Effector memory CD8-positive, alpha-beta T cell (primary cell): ENCODE results near the gene GRID2.

Experiments
- ATAC-seq: fragments of 150-1000 bp; cut with Tn5 transposase; replicated peaks from 2 replicates; pipeline ENCODE4 v1.10.0; 2021; ENCODE audit warnings: mild to moderate bottlenecking, moderate library complexity
- DNase-seq, 3 experiments: peaks; one replicate each; pipeline ENCODE4 v3.0.0; 2021
- H3K27ac Mint-ChIP-seq, 2 donors: one replicate each; pipeline ENCODE4 v1.8.0; 2022; ENCODE audit warnings: mild to moderate bottlenecking in 2 of 2, mixed read lengths in 2 of 2, moderate library complexity in 2 of 2
- H3K27me3 Mint-ChIP-seq, 2 donors: one replicate each; pipeline ENCODE4 v1.8.0; 2022; ENCODE audit warnings: mixed read lengths in 2 of 2
- H3K36me3 Mint-ChIP-seq: one replicate; pipeline ENCODE4 v1.8.0; 2022; ENCODE audit warnings: mild to moderate bottlenecking, moderate library complexity, mixed read lengths; ENCODE audit not compliant: insufficient read depth
- H3K4me1 Mint-ChIP-seq, 2 donors: one replicate each; pipeline ENCODE4 v1.8.0; 2022; ENCODE audit warnings: low read depth in 2 of 2, mixed read lengths in 2 of 2
- H3K4me3 Mint-ChIP-seq, 2 donors: one replicate each; pipeline ENCODE4 v1.8.0; 2022; ENCODE audit warnings: mild to moderate bottlenecking in 2 of 2, mixed read lengths in 2 of 2, moderate library complexity in 2 of 2
- H3K9me3 Mint-ChIP-seq, 2 donors: one replicate each; pipeline ENCODE4 v1.8.0; 2022; ENCODE audit warnings: mixed read lengths in 2 of 2

Gene GRID2

DNA sequence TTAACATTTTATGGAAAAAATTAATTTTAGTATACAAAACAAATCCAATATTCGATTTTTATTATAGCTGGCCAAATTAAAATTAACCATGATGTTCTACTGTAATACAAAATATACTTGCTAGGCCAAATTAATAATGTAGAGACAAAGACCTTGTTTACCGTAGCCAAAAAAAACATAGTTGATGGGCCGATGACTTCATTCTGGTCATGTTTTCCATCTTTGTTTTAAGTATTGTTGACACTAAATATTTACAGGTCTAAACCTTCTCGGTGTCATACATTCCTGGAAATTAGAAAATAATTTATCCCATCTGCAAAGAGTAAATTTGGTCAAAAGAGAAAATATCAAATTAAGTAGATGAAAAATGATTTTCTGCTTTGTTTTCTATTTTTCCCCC lies 698.5 kb downstream of the GRID2 start:
- H3K4me1 Mint-ChIP-seq = no peaks in the 10 kb centered on the region
- ATAC-seq = no peak
- H3K4me3 Mint-ChIP-seq = no peak overlapping the region
- H3K9me3 Mint-ChIP-seq = peaks cover 2 to 8% of the 10 kb centered on the region in 2 donors
- H3K27me3 Mint-ChIP-seq = no peaks in the 10 kb centered on the region
- DNase-seq = no peak
- H3K36me3 Mint-ChIP-seq = no peaks in the 10 kb centered on the region
- no peak overlapping the region for H3K27ac Mint-ChIP-seq

DNA sequence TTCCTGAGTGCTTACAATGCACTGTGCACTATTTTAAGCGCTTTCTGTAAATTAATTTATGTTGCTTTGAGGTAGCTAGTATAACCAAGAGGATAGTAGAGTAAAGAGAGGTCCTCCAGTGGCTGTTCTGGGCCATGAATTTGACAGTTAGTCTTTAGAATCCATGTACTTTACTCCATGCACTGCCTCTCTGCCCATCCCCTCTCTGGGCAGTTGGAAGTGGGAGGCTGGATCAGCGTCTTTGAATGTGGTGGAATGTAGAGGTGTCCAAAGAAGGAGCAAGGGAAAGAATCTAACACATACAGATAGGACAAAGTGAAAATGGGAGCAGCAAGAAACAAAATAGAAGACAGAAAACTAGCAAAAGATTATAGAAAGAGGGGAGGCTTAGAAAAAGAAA lies 712.6 kb downstream of the GRID2 start:
- no peak overlapping the region for H3K27ac Mint-ChIP-seq
- no peaks in the 10 kb centered on the region for H3K36me3 Mint-ChIP-seq
- no peak overlapping the region for H3K4me3 Mint-ChIP-seq
- H3K27me3 Mint-ChIP-seq = no peaks in the 10 kb centered on the region
- H3K4me1 Mint-ChIP-seq = no peaks in the 10 kb centered on the region
- no peak for DNase-seq
- peaks cover 13% of the 10 kb centered on the region in 2 donors for H3K9me3 Mint-ChIP-seq
- no peak for ATAC-seq

DNA sequence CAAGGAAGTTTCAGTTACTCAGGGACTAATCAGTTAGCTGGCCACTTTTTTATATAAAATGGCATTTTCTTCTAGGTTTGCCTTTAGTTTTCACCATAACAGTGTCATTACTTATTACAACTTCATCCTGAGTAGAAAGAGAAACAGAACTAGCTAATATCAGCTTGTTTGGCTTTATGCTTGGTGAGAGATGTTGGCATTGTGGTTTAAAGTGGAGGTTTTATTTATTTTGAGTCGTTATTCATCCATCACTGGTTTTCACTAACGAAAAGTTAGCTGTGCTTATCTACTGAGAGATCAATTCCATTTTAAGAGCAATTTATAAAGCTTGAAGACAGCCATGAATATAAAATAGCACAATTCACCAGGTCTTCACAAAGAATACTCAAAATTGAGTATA lies 714.5 kb downstream of the GRID2 start:
- Mint-ChIP-seq H3K4me1 (no peaks in the 10 kb centered on the region), H3K4me3 (no peak overlapping the region), H3K36me3 (no peaks in the 10 kb centered on the region), H3K27ac (no peak overlapping the region), H3K9me3 (peaks cover 11 to 13% of the 10 kb centered on the region in 2 donors), H3K27me3 (no peaks in the 10 kb centered on the region)
- DNase-seq (no peak), ATAC-seq (no peak)

DNA sequence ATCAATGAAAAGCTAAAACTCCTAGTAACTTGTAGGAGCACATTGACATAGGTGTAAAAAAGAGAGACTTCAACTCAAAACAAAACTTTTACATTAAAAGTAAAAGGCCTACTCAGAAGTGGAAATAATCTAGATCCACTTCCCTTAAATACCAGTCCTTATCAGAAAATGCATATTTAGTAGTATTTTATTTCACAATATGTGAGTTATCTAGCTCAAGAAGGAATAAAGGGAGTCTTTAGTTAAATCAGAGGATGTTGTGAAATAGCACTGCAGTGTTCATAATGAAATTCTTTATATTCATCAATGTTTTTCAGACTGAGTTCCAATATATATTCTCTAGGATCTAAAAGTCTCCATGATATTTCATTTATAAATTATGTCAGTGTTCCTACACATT lies 715.0 kb downstream of the GRID2 start:
- Mint-ChIP-seq H3K27me3 (no peaks in the 10 kb centered on the region), H3K4me1 (no peaks in the 10 kb centered on the region), H3K36me3 (no peaks in the 10 kb centered on the region), H3K9me3 (peaks cover 11 to 13% of the 10 kb centered on the region in 2 donors), H3K4me3 (no peak overlapping the region), H3K27ac (no peak overlapping the region)
- DNase-seq = no peak
- ATAC-seq = no peak

- no peak for DNase-seq
- no peaks in the 10 kb centered on the region for H3K36me3 Mint-ChIP-seq
- H3K27ac Mint-ChIP-seq = no peak overlapping the region
- no peaks in the 10 kb centered on the region for H3K27me3 Mint-ChIP-seq
- no peak overlapping the region for H3K4me3 Mint-ChIP-seq
- no peaks in the 10 kb centered on the region for H3K4me1 Mint-ChIP-seq
- peaks cover 7 to 9% of the 10 kb centered on the region in 2 donors for H3K9me3 Mint-ChIP-seq
- no peak for ATAC-seq
These were observed 726.0 kb downstream of the GRID2 start for GRCh38 chr4:93029769-93030168.

GRCh38 chr4:93030670-93031069 lies 726.9 kb downstream of the GRID2 start:
- Mint-ChIP-seq H3K27ac (no peak overlapping the region), H3K4me1 (no peaks in the 10 kb centered on the region), H3K27me3 (no peaks in the 10 kb centered on the region), H3K4me3 (no peak overlapping the region), H3K9me3 (peaks cover 4 to 6% of the 10 kb centered on the region in 2 donors), H3K36me3 (no peaks in the 10 kb centered on the region)
- no peak for ATAC-seq
- no peak for DNase-seq

- H3K9me3 Mint-ChIP-seq = peaks cover 4 to 6% of the 10 kb centered on the region in 2 donors
- no peaks in the 10 kb centered on the region for H3K36me3 Mint-ChIP-seq
- no peak overlapping the region for H3K27ac Mint-ChIP-seq
- no peaks in the 10 kb centered on the region for H3K4me1 Mint-ChIP-seq
- DNase-seq = no peak
- ATAC-seq = no peak
- no peaks in the 10 kb centered on the region for H3K27me3 Mint-ChIP-seq
- H3K4me3 Mint-ChIP-seq = no peak overlapping the region
These were observed 727.8 kb downstream of the GRID2 start for GRCh38 chr4:93031431-93032098.

GRCh38 chr4:93042746-93043145 lies 739.0 kb downstream of the GRID2 start:
- Mint-ChIP-seq H3K36me3 (no peaks in the 10 kb centered on the region), H3K27ac (no peak overlapping the region), H3K4me3 (no peak overlapping the region), H3K9me3 (peaks cover 4 to 12% of the 10 kb centered on the region in 2 donors), H3K27me3 (no peaks in the 10 kb centered on the region), H3K4me1 (no peaks in the 10 kb centered on the region)
- ATAC-seq (no peak), DNase-seq (no peak)

DNA sequence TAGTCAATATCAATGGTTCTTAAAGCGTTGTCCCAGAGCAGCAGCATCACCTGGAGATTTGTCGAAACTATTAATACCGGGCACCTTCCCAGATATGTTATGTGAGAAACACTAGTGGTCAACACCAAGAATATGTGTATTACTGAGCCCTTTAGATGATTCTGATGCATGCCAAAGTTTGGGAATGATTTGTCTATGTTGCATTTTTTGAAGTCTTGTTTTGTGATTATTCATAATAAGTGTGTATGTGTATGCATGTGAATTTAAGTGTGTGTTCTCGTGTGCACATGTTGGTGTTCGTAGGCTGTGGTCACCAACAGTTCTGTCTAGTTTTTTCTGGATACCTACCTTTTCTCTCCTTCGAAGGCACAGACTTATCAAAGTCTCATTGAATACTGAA lies 749.4 kb downstream of the GRID2 start:
- Mint-ChIP-seq H3K4me1 (no peaks in the 10 kb centered on the region), H3K27ac (no peak overlapping the region), H3K27me3 (no peaks in the 10 kb centered on the region), H3K36me3 (no peaks in the 10 kb centered on the region), H3K9me3 (peaks cover 0 to 10% of the 10 kb centered on the region in 2 donors), H3K4me3 (no peak overlapping the region)
- no peak for ATAC-seq
- no peak for DNase-seq

DNA sequence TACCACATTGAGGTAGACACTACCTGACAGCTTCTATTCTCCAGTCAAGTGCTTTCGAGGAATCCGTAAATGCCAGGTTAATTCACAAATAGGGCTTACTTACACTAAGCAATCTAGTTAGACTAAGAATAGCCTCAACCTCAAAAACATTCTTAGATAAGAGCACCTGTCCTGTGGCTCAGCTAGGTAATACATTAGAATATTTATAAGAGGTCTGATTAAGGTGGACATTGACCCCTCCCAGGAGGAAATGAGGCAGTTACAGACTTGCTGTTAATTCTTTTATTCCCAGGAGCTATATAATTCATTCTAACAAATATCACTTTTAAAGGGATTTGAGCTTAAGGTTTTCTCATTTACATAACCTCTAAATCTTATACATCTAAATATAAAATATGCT lies 758.1 kb downstream of the GRID2 start:
- DNase-seq = no peak
- H3K27ac Mint-ChIP-seq = no peak overlapping the region
- H3K4me3 Mint-ChIP-seq = no peak overlapping the region
- peaks cover 4 to 7% of the 10 kb centered on the region in 2 donors for H3K9me3 Mint-ChIP-seq
- no peaks in the 10 kb centered on the region for H3K36me3 Mint-ChIP-seq
- H3K4me1 Mint-ChIP-seq = no peaks in the 10 kb centered on the region
- H3K27me3 Mint-ChIP-seq = no peaks in the 10 kb centered on the region
- no peak for ATAC-seq

DNA sequence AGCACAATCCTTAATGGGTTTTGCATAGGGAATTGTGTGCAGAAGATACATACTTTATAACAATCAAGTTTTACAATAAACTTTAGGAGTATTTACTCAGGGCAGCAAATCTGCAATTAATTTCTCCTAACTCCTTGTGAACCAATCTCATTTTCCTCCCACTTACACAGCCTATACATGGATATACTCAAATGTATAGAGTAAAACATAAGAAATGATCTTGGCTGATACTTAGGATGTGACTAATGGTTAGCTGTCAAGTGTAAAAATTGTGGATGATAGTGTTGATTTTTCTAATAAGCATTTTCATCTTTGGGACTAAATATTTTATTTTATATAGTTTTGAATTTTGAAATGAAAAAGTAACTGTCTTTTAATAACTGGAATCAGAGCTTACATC lies 759.6 kb downstream of the GRID2 start:
- Mint-ChIP-seq H3K4me1 (no peaks in the 10 kb centered on the region), H3K27ac (no peak overlapping the region), H3K27me3 (no peaks in the 10 kb centered on the region), H3K4me3 (no peak overlapping the region), H3K36me3 (no peaks in the 10 kb centered on the region), H3K9me3 (peaks cover 2 to 7% of the 10 kb centered on the region in 2 donors)
- DNase-seq (no peak), ATAC-seq (no peak)

GRCh38 chr4:93065790-93066189 lies 762.0 kb downstream of the GRID2 start:
- Mint-ChIP-seq H3K4me3 (no peak overlapping the region), H3K9me3 (peaks cover 2 to 7% of the 10 kb centered on the region in 2 donors), H3K4me1 (no peaks in the 10 kb centered on the region), H3K27me3 (no peaks in the 10 kb centered on the region), H3K36me3 (no peaks in the 10 kb centered on the region), H3K27ac (no peak overlapping the region)
- no peak for DNase-seq
- ATAC-seq = no peak

- DNase-seq (no peak), ATAC-seq (no peak)
- no peak overlapping the region for H3K4me3 Mint-ChIP-seq
- peaks cover 3 to 7% of the 10 kb centered on the region in 2 donors for H3K9me3 Mint-ChIP-seq
- H3K4me1 Mint-ChIP-seq = no peaks in the 10 kb centered on the region
- no peaks in the 10 kb centered on the region for H3K27me3 Mint-ChIP-seq
- no peak overlapping the region for H3K27ac Mint-ChIP-seq
- no peaks in the 10 kb centered on the region for H3K36me3 Mint-ChIP-seq
These were observed 763.0 kb downstream of the GRID2 start for GRCh38 chr4:93066749-93067148.

GRCh38 chr4:93072292-93072691 lies 768.5 kb downstream of the GRID2 start:
- Mint-ChIP-seq H3K4me3 (no peak overlapping the region), H3K27ac (no peak overlapping the region), H3K4me1 (no peaks in the 10 kb centered on the region), H3K36me3 (no peaks in the 10 kb centered on the region), H3K27me3 (no peaks in the 10 kb centered on the region), H3K9me3 (peaks cover 5 to 7% of the 10 kb centered on the region in 2 donors)
- ATAC-seq (no peak), DNase-seq (no peak)

DNA sequence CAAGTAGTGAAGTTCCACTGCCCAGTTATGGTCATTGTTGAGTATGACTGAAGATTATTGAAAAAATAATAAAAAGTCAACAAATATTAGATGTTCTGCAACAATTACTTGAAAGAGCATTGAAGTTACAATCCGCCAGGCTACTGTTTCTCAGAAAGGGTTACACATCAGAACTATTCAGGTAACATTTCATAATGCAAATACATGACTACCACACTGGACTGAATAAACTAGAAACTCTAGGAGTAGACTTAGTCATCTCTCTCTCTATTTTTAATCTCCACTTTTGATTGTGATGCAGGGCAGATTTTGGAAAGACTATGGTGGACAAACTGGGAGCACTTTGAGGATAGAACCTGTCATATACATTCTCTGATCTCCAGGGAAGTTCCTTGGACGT lies 776.5 kb downstream of the GRID2 start:
- H3K36me3 Mint-ChIP-seq = no peaks in the 10 kb centered on the region
- no peak for ATAC-seq
- no peaks in the 10 kb centered on the region for H3K4me1 Mint-ChIP-seq
- peaks cover 7 to 11% of the 10 kb centered on the region in 2 donors for H3K9me3 Mint-ChIP-seq
- H3K4me3 Mint-ChIP-seq = no peak overlapping the region
- no peak for DNase-seq
- H3K27me3 Mint-ChIP-seq = no peaks in the 10 kb centered on the region
- H3K27ac Mint-ChIP-seq = no peak overlapping the region
